HCEC 1CT (cell line): ENCODE data around the gene POLRMT.
"Not testable (repeated sequence)": the region's sequence is repeated elsewhere in the genome, so short reads cannot be mapped to it uniquely, and the experiment has no call there.

Experiments
- DNase-seq: peaks from one replicate; pipeline ENCODE4 v3.0.0-alpha.2; 2017

POLRMT gene

DNA sequence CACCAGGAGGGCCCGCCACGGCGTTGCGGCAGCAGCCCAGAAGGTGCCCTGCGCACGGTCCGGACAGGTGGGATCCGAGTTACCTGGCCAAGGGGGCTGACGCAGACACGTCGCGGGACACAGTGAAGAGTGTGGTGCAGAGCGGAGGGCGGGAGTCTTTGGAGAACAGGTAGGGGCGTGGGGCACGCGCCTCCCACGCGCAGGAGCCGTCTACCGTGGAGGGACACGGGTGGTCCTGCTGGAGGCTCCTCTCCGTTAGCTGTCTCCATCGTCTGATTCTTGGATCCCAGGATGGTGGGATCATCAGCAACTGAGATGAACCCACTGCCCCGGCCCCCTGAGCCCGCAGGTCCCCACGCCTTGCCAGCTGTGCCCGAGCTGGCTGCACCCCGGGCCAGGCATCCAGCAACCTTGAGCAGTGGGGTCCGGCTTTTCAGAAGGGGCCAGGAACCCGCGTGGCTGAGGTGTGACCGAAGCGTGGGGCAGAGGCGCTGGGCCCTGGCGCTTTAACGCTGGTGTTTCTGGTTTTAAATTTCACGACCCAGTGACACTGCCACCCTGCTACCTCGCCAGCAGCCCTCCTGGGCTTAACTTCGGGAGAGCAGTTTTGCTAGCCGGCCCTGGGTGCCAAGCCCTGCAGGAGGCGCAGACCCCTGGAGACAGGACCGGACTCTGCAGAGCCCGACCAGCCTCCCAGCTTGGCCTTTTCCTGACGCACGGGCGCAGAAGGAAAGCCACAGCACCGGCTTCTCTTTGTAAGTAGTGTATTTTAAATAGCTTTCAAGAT, 13.6 kb upstream of the POLRMT start:
- DNase-seq, result no peak

DNA sequence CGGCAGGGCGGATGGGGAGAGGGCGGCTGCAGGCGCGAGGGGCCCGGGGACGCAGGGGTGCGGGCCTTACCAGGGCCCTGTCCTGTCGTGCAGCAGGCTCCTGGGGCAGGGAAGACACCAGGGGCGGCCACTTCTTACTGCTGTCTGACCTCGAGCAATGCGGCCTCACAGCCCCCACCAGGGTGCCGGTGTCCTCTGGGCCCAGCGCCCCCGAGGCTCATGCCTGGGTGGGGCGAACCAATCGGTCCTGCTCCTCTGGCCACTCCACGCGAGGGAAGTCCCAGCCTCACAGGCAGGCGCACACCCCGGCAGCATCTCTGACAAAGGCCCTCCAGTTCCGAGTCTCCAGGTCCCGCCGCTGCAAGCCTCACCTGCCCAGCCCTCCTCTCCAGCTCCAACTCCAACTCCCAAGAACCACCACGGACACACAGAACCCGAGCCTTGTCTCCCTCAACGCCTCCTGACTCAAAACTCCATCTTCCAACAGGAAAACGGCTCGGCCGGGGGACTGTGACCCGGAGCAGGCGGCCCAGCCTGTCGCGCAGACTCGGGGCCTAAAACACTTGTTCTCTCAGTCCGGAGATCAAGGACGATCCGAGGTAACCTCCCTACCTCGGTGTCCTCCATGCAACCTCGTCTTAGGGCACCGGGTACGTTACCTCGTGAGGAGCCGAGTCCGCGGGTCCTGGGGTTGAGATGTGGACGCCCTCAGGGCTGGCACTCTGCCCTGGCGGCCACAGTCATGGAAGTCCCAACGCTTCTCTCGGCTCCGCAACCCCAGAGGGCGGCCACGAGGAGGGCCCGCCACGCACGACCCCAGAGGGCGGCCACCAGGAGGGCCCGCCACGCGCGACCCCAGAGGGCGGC, 12.8 kb upstream of the POLRMT start:
- no peak for DNase-seq

DNA sequence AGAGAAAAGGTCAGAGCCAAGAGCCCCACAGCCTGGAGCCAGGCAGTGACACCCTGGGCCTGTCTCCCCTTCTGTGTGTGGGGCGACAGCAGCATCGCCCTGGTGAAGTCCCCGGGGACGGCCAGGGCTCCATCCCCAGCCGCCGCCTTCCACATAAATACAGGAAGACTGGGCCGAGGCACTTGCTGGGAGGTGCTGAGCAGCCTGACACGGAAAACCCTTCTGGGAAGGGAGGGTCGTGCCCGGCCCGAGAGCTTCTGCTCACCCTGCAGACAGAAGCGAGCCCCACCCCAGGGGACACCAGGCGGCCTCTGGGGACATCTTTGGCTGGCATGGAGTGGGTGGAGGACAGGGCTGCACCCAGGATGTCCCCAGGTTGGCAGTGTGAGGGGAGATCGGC, 11.5 kb upstream of the POLRMT start:
- DNase-seq, result no peak

DNA sequence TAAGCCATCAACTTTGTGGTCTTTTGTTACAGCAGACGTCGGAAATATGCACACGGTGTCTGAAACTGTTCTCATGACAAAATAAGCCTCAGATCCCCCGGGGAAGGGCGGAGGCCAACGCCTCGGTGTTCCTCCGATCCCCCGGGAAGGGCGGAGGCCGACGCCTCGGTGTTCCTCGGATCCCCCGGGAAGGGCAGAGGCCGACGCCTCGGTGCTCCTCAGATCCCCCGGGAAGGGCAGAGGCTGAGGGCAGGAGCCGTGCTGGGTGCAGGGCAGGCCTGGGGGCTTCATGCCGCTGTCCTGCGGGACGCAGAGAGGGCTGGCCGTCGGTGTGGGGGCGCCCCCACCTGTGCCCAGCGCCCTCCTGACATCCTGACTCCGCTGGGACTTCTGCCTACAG, 11.0 kb upstream of the POLRMT start:
- no peak for DNase-seq

DNA sequence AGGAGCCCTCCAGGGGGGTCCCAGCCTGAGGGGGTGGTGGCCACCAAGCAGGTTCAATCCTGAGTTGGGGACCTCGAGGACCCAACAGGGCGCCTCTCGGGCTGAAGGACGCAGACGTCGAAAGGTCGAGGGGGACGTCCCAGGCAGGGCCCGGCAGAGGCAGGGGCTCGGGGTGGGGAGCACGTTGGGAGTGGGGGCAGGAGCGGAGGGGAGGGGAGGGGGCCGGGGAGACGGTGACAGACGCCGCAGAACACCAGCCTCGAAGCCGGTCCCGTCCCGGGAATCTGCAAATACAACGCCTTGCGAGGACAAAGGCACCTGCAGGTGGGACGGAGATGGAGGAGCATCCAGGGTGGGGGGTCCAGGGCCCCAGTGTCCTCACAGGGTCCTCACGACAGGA, 10.4 kb upstream of the POLRMT start:
- DNase-seq, result no peak

DNA sequence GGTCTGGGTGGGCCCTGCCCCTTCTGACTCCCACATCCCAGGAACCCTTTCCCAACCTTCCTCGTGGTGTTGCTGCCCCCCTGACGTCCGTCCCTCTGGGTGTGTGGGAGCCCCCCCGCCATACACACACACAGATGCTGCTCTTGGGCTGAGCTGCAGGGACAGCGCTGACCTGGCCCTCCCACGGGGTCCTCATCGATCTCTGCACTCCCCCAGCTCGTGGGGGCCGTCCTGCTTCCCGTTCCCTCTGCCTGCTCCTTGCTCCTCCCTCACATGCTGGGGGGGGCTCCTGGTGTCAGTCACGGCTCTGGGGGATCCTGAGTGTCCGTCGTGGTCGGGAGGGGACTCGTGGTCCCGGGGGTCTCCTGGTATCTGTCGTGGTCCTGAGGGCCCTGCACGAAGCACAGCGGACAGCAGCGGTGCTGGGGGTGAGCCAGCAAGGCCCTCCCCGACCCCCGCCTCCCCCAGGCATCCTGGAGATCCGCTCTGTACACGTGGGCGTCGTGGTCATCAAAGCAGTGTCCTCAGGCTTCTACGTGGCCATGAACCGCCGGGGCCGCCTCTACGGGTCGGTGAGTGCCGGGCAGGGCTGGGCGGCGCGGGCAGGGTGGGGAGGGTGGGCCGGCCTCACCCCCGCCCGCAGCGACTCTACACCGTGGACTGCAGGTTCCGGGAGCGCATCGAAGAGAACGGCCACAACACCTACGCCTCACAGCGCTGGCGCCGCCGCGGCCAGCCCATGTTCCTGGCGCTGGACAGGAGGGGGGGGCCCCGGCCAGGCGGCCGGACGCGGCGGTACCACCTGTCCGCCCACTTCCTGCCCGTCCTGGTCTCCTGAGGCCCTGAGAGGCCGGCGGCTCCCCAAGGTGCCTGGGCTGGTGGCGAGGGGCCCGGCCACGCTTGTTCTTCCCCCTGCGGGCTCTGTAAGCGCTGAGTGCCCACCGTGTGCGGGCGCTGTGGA, 9.7 kb upstream of the POLRMT start:
- no peak for DNase-seq

DNA sequence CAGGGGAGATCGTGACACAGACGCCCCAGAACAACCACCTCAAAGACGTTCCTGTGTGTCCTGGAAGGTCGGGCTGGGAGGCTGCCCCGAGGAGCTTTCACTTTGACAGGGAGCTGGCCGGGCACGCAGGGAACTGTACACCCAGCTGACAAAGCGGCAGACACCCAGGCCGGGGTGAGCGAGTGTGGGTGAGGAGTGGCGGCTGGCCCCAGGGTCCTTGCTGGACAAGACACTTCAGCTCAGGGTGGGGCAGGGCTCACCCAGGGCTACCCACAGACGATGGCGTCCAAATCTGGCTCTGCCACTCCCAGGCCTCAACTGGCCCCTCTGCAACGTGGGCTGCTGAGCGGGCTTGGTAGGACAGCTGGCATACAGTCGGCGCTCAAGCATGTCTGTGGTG, 8.4 kb upstream of the POLRMT start:
- DNase-seq, result no peak

DNA sequence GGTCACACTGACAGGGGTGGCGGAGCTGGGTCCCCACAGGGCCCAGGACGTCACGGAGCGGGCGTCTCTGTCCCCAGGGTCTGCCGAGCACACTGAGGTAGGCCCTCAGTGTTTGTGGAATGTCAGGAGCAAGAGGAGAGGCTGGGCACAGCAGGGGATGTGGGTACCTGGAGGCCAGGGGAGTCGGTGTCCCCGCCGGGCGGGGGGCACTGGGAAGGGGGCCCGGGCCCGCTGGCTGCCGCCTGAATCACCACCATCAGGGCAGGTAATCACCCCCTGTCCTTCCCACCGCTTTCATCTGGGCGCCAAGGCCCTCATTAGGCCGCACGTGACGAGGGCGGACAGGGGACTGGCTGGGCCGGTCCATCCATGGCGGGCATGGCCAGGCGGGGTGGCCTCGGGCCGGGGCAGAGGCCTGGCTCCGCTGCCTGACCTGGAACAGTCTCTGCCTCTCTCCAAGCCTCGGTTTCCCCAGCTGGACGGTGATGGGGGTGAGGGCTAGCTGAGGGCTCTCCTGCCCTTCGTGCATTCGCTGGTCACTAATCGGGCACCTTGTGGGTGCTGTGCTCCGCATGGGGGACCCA, 7.4 kb upstream of the POLRMT start:
- no peak for DNase-seq

DNA sequence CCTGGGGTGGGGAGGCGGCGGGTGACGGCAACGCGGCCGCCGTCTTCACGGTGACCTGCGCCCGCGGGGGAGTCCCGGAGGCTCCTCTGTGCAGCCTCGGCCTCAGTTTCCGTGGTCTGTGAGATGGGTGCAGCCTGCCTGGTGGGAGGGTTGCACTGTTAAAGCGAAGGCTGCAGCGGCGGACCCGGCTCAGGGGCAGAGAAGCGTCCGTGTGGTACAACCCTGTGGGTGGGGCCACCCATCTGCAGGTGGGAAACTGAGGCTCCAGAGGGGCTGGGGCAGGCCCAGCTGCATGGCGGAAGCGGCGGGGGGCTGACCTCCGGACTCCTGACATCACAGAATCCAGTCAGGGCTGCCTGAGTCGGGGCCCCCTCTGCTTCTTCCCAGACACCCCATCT, 6.8 kb upstream of the POLRMT start:
- DNase-seq, result no peak

DNA sequence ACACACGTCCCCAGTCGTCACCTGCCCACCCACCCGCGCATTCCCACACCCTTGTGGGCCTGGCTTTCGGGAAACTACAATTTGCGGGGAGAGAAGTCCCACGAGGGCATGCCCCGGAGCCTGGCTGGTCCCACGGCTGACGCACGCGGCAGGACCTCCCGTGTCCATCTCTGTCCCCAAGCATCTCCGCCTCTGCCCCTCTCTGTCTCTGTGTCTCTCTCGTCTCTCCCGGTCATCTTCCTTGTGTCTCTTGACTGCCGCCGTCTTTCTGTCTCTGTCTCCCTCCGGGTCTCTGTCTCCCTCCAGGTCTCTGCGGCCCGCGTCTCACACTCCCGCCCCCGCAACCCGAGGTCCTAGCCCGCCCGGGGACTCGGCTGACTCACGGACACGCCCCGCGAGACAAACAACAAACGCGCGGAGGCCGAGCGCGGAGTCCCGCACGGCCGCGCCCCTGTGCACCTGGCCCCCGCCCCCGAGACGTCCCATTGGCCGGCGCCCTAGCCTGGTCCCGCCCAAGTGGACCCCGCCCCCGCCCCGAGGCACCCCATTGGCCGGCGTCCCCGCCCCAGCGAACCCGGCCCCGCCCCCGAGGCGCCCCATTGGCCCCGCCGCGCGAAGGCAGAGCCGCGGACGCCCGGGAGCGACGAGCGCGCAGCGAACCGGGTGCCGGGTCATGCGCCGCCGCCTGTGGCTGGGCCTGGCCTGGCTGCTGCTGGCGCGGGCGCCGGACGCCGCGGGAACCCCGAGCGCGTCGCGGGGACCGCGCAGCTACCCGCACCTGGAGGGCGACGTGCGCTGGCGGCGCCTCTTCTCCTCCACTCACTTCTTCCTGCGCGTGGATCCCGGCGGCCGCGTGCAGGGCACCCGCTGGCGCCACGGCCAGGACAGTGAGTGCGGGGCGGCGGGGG, 6.2 kb upstream of the POLRMT start, which contains the start of gene FGF22:
Gene FGF22, plus strand, starts transcription at position 627 of the 908 bp plus-strand sequence. Its CDS starts 47 bp downstream, at position 674.
- DNase-seq, result peak; percentile 69

DNA sequence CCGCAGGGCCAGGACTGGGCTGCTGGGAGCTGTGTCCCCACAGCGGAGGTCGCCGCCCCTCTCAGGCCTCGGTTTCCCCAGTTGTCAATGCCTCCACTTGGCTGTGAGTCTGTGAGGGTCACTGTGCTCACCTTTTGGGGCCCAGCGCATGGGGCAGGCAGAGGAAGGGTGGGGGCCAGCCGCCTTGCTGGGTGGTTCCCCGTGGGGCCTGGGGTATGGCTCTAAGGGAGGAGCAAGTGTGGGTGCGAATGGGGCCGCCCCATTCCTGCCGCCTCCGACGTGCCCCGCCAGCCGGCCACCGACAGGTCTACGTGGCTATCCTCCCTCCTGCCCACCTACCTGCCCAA, 5.5 kb upstream of the POLRMT start:
- no peak for DNase-seq

DNA sequence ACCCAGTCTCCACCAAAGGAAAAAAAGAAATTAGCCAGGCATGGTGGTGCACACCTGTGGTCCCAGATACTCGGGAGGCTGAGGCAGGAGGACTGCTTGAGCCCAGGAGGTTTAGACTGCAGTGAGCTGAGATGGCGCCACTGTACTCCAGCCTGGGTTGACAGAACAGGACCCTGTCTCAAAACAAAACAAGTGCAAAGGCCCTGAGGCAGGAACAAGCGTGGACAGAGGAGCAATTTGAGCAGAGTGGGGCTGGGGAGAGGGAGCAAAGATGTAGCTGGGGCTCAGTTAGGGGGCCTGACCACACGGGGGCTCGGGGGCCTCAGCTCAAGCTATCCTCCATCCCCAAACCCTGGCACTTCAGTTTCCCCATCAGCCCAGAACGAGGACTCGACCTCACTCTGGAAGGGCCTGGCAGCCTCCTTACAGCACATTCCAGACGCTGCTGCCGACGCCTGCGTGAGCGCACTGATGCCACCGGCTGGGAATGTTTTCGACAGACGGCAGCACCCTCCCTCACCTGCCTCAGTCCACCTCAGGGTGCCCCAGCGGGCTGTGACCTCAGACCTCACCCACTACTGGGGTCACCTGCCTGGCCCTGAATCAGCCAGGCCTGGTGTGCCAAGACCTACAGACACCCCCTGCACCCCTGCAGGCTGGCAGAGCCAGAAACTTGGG, 1.8 kb upstream of the POLRMT start:
- no peak for DNase-seq

DNA sequence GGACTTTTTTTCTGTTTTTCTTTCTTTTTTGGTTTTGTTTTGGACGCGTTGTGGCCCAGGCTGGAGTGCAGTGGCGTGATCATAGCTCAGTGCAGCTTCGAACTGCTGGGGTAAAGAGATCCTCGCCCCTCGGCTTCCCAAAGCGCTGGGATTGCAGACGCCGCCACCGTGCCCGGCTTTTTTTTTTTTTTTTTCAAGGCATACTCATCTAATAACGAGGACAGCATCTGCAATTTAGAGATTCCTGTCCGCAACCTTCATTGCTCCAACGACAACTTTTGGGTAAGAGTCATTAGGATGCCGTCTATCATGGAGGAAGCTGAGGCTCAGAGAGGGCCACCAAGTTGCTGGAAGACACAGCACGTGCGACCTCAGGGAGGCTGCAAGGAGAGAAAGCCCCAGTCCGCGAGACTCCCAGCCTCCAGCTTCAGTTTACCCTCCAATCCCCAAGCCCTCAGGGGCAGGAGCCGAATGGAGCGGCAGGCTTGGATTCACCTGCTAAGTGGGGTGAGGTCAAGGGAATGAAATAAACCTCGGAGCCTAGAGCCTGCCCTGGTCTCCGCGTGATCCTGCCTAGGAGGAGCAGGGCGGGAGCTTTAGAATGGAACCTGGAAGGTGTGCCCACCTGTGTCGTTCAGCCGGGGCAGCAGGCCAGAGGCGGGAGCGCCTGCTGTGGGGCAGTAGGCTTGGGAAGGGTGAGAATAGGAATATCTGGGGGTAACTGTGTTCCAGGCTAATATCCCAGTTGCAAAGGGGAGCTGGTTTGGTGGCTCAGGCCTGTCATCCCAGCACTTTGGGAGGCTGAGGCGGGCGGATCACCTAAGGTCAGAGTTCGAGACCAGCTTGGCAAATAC, 676 bp upstream of the POLRMT start:
- DNase-seq, result no peak

DNA sequence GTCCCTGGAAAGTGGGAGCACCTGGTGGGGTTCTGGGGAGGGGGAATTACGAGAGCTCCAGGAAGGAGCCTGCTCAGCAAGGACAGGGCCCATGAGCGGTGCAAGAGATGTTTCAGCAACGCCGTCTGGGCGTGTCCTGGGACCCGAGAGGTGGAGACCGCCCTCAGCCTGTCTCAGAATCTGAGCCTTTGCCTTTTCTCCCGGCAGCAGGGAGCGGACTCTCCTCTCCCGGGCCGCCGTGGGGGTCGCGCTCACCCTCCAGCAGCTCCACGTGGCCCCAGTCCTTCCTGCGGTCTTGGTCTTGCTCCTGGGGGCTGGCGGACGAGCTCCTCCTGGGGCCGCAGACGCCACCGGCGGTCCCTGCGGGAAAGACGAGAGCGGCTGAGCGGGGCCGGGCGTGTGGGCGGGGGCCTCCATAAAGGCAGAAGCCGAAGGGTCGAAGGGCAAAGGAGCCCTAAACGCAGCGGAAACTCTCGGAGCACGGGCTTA, 714 bp downstream of the POLRMT start:
- DNase-seq, result peak; percentile 48

DNA sequence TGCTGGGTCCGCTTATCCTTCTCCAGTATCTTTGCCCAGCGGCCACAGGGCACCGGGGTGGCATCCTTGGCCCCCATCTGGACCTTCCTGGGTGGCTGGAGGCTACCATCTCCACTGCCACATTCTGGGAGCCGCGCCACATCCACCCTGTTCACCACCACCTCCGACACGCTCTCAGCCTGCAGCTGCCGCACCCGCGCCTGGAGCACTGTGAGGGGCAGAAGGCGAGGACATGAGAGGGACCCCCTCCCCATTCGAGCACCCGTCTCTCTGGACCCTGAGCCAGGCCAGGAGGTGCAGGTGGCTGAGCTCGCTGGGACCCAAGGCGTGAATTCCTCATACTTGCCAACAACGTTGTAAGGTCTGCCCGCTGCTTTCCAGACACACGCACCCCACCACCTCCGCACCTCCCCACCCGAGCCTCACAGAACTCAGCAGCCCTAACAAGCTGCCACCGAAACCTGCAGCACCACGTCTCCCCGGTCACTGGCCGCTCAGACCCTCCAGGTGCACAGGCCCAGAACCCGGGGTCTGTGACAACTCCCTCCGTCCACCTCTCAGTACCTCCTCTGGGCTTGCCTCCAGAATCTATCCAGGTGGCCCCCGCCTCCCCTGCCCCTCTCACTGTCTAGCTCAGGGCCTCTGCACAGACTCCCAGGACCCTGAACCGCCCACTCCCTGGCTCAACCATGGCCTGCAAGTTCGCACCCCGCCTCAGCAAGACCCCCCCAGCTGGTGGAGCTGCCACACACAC, 3.2 kb downstream of the POLRMT start:
- no peak for DNase-seq

DNA sequence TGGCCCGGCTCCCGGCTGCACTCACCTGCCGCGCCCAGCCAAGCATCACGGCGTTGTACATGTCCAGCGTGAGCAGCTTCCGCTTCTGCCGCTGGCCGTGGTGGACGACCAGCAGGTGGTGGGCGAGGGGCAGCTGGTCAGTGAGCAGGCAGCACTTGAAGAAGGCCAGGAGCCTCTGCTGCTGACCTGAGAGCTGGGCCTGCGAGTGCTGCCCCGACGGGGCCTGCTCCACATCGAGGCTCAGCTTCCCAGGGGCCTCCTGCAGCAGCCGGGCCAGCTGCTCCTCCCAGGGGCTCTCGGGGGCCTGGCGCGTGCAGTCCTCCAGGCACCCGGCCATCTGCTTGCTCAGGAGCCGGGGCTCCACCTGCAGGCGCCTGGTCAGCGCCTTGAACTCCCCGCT, 3.8 kb downstream of the POLRMT start:
- not testable (repeated sequence) for DNase-seq

DNA sequence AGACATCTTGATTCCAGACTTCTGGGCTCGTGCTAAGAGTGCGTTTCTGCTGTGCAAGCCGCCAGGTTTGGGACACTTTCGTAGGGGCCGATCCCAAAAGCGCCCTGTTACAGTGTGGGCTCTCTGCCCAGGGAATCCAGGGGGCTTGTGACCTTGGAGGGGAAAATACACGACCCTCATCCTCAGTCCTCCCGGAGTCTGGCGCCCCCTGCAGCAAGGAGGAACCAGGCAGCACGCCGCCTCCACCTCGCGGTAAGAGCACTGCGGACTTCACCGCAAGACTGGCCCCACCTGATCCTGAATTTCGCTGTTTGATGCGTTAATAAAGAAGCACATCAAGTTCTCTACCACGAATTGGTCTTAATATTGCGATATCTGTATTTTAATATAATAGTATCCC, 5.2 kb downstream of the POLRMT start:
- DNase-seq, result no peak

DNA sequence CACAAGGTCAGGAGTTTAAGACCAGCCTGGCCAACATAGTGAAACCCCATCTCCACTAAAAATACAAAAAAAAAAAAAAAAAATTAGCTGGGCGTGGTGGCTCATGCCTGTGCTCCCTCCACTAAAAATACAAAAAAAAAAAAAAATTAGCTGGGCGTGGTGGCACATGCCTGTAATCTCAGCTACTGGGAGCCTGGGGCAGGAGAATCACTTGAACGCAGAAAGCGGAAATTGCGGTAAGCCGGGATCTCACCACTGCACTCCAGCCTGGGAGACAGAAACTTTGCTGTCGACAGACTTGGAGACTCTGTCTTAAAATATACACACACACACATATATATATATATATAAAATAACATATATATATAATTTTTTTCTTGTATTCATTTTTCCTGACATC, 6.8 kb downstream of the POLRMT start:
- not testable (repeated sequence) for DNase-seq

DNA sequence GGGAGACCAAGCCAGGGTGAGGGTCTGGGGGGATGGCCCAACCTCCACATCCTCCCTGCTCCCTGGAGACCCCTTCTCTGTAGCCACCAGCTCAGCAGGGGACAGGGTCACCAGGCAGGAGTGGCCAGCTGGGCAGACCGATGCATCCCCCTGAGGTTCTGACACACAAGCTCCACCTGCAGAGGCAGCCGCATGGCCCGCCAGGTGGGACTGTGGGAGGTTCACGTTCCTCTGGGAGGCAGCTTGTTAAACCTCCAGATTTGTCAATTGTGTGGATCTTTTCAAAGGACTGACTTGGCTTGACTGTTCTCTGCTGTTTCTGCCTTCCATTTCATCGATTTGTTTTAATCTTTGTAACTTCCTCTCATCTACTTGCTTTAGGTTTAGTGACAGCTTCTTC, 8.1 kb downstream of the POLRMT start:
- no peak for DNase-seq
